NCI-H748 treated with DMSO at 0.1 percent for 48 hours (cell line): ENCODE data around the gene ANTXR1.

Experiments used
- DNase-seq: peaks from one replicate; lab custom pipeline; 2025; lab: John Stamatoyannopoulos, UW

The ANTXR1 gene

DNA sequence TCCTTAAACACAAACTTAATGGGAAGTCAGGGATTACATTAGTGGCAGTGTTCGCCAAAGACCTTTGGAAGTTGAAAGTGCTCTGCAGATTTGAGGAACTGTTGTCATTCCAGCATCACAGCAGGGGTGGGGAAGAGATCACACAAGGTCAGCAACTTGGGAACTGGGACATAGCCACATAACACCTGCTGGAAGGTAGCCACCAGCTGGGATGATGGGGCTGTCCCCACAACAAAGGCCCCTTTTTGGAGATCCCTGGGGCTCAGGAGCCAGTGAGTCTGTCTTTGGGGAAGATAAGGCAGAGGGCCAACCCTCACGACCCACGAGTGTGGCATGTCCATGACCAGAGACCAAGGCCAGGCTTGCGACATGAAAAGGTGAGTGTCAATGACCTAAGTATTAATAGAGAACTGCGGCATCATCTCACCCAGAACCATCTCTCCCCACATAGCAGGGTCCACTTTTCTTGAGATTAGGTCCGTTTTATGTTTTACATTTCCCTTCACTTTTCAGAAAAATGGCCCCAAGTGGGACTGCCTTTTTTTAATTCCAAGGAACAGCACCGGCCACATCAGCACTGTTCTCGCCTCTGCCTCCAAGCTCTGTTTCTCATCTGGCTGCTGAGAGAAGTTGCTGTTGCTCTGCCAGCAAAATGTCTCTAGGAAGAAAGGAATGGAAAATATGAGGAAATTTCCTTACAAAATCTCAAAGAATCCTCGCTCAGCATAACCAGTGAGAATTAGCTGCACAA, 267.1 kb downstream of the ANTXR1 start:
- DNase-seq: no peak

DNA sequence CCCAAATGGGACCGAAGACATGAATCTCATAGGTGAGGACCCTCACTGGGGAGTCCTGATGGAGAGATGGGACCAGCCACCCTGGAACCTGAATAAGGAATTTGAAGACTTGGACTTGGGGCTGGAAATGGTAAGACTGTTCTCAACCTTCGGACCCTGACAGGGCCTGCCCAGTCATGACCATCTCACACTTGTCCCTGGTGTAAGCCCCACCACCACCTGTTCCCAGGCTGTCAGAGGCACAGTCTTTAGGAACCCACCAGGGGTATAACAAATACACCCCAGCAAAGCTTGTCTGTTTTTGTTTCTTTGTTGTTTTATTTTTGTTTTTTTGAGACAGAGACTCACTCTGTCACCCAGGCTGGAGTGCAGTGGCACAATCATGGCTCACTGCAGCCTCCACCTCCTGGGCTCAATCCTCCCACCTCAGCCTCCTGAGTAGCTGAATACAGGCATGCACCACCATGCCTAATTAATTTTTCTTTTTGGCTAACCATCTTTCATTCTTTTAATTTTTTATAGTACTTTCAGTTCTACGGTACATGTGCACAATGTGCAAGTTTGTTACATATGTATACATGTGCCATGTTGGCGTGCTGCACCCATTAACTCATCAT, 267.9 kb downstream of the ANTXR1 start:
- no peak for DNase-seq

DNA sequence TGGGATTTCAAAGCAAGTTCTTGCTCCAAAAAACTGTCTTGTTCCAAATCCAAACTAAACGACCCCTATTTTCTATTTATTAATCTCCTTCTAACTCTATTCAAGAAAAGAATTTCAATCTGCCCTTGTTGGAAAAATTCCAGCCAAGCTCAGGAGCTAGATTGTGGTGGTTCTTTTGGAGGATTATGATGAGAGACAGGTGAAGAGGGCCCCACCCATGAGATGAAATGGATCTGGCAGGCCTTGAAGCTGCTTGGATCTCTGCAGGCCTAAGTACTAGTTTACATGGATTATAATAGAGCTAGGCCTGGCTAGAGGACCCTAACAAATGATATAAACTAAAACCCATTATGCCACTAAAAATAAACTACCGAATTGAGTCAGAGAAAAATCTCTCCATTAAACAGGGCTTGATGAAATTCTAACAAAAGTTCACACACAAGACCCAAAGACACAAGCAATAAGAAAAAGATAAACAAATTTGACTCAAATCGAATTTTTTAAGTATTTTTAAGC, 272.5 kb downstream of the ANTXR1 start:
- no peak for DNase-seq

GRCh38 chr2:69287544-69287943, 274.6 kb downstream of the ANTXR1 start:
- no peak for DNase-seq

DNA sequence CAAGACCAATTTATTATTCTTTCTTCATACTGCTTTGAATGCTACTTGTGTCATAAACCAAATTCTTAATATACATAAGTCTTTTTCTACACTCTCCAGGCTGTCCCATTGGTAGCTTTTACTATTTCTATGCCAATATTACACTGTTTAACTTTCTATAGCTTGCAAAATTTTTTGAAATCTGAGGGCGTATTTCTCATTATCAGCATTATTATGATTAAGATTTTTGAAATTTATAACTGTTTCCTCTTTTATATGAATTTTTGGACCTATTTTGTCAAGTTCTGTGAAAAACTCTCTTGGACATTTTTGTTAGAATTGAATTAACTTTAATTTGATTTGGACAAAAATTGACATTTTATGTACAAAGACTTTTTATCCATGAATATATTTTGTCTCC, 275.4 kb downstream of the ANTXR1 start:
- DNase-seq: no peak

GRCh38 chr2:69291004-69291650, 278.1 kb downstream of the ANTXR1 start:
- no peak for DNase-seq

GRCh38 chr2:69291721-69292120, 278.7 kb downstream of the ANTXR1 start:
- DNase-seq: no peak

GRCh38 chr2:69292256-69292655, 279.3 kb downstream of the ANTXR1 start:
- no peak for DNase-seq

DNA sequence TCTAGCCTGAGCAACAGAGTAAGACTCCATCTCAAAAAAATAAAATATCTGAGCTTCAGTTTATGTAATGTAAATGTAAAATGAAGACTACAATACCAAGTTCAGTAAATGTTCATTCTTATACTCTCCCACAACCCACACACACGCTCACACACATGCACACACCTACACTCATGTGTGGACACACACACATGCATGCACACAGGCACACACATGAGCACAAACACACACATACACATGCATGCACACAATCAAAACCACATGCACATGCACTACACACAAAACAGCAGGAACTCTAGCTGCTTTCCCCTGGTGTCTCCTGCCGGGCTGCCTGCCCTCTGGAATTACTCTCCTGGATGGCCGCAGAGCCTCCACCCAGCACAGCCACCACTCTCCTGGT, 283.4 kb downstream of the ANTXR1 start:
- DNase-seq: no peak

DNA sequence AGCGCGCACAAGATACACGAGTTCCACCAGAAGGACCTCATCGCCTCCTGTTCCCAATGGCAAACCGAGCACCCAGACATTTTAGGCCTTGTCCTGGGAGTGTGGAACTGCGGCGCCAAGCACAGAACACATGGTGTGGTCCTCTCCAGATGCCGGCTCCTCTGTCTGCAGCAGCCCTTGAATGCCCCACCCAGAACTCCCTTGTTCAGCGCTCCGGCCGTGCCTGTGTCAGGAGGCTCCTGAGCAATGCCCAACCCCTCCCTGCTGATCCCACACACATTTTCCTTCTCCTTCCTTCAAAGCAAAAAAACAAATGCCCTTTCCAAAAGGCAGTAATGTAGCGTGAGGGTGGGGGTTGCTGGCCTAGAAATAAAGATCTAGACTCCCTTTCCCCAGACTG, 284.2 kb downstream of the ANTXR1 start:
- DNase-seq: no peak

DNA sequence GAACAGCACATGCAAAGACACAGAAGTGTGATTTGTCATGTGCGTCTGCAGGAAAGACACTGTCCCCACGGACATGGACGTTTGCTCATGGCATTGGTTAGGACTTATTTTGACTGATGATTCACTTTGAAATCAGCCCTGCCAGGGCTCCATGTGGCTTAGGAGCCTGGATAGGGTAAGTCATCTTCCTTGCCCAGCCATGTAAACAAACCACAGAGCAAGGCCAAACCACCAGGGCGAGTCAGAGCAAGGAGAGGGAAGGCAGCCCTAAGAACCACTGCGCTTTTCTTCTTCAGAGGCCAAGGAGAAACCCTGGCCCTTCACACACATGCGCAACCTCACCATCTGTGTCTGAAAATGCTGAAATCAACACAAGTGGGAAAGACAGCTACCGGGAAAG, 285.3 kb downstream of the ANTXR1 start:
- DNase-seq: no peak

- no peak for DNase-seq
These were observed 285.9 kb downstream of the ANTXR1 start for GRCh38 chr2:69298862-69299261.
